HG03064 (cell line): ENCODE measurements around the gene SDK1.

Source experiments
- ATAC-seq: cut with Tn5 transposase; IDR thresholded peaks from one replicate; pipeline ENCODE4 v1.9.1; 2021; ENCODE audit warnings: low read depth; ENCODE audit not compliant: unreplicated experiment

SDK1 gene

GRCh38 chr7:3762146-3762831 lies 461.2 kb downstream of the SDK1 start:
- no peak for ATAC-seq

- ATAC-seq, result no peak
Observed at GRCh38 chr7:3767917-3768777, 467.1 kb downstream of the SDK1 start.

- ATAC-seq, result no peak
Observed at GRCh38 chr7:3771906-3772305, 470.9 kb downstream of the SDK1 start.

GRCh38 chr7:3778345-3778744 lies 477.3 kb downstream of the SDK1 start:
- ATAC-seq, result no peak

- ATAC-seq, result no peak
Observed at GRCh38 chr7:3780016-3780415, 479.0 kb downstream of the SDK1 start.

GRCh38 chr7:3780525-3780924 lies 479.5 kb downstream of the SDK1 start:
- ATAC-seq, result no peak

GRCh38 chr7:3781607-3782006 lies 480.6 kb downstream of the SDK1 start:
- ATAC-seq, result no peak

GRCh38 chr7:3787717-3788264 lies 486.7 kb downstream of the SDK1 start:
- no peak for ATAC-seq

GRCh38 chr7:3790803-3791202 lies 489.8 kb downstream of the SDK1 start:
- ATAC-seq, result no peak

GRCh38 chr7:3791327-3791726 lies 490.3 kb downstream of the SDK1 start:
- ATAC-seq, result no peak

- no peak for ATAC-seq
Observed at GRCh38 chr7:3795141-3795540, 494.1 kb downstream of the SDK1 start.

- ATAC-seq, result no peak
Observed at GRCh38 chr7:3795781-3796180, 494.7 kb downstream of the SDK1 start.

- ATAC-seq, result no peak
Observed at GRCh38 chr7:3805151-3805550, 504.1 kb downstream of the SDK1 start.

GRCh38 chr7:3806516-3806915 lies 505.5 kb downstream of the SDK1 start:
- ATAC-seq, result no peak

- no peak for ATAC-seq
Observed at GRCh38 chr7:3807824-3808223, 506.8 kb downstream of the SDK1 start.

- no peak for ATAC-seq
Observed at GRCh38 chr7:3821488-3821887, 520.4 kb downstream of the SDK1 start.

- no peak for ATAC-seq
Observed at GRCh38 chr7:3825491-3825890, 524.4 kb downstream of the SDK1 start.

GRCh38 chr7:3832199-3832598 lies 531.1 kb downstream of the SDK1 start:
- ATAC-seq, result no peak

- ATAC-seq, result no peak
Observed at GRCh38 chr7:3835109-3835508, 534.1 kb downstream of the SDK1 start.

- no peak for ATAC-seq
Observed at GRCh38 chr7:3836855-3837254, 535.8 kb downstream of the SDK1 start.

- no peak for ATAC-seq
Observed at GRCh38 chr7:3844540-3845151, 543.6 kb downstream of the SDK1 start.
